GM12874 (cell line): ENCODE data around the gene RCSD1.

Experiments used
- CTCF ChIP-seq: IDR thresholded peaks from 2 replicates; pipeline ENCODE4 v1.5.1; 2011; ENCODE audit warnings: low read depth, mild to moderate bottlenecking, control low read depth, low read length, moderate library complexity; ENCODE audit not compliant: insufficient read depth

Gene RCSD1

DNA sequence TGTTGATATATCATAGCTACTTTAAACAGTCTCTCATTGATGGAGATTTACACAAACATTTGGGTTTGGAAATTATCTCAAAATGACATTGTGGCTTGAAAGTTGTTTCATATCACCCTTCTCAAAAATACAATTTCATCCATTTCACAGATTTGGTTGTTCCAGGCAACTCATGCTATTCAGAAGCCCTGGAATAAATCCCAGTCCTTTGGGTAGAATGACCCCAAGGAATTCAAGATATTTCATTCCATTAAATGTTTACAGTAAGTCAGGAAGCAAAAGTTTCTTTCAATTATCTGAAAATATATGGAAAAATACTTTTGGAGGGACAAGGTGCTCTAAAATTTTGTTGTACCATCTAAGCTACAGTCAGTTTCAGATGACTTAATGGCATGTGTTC lies 118.9 kb downstream of the RCSD1 start:
- no peak for TF ChIP-seq CTCF

GRCh38 chr1:167749741-167750140 lies 119.7 kb downstream of the RCSD1 start:
- TF ChIP-seq CTCF = no peak

- no peak for TF ChIP-seq CTCF
Measured at GRCh38 chr1:167750641-167751040, 120.6 kb downstream of the RCSD1 start.

DNA sequence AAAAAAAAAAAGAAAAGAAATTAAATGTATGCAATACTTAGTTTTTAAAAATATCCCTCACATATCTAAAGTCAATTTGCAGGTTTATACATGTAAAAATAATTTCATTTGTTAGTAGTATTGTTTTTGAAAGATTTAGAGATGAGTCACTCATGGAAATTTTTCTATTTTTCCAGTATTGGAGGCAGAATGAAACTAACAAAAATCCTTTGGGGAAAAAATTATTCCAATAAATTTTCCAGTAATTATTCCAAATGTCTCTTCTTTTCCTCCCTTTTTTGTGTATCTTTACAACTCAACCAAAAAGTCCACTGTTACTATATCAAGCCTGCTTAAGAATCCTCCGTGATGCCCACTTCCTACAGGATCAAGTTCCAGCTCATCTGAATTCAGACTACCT lies 121.6 kb downstream of the RCSD1 start:
- TF ChIP-seq CTCF = no peak

DNA sequence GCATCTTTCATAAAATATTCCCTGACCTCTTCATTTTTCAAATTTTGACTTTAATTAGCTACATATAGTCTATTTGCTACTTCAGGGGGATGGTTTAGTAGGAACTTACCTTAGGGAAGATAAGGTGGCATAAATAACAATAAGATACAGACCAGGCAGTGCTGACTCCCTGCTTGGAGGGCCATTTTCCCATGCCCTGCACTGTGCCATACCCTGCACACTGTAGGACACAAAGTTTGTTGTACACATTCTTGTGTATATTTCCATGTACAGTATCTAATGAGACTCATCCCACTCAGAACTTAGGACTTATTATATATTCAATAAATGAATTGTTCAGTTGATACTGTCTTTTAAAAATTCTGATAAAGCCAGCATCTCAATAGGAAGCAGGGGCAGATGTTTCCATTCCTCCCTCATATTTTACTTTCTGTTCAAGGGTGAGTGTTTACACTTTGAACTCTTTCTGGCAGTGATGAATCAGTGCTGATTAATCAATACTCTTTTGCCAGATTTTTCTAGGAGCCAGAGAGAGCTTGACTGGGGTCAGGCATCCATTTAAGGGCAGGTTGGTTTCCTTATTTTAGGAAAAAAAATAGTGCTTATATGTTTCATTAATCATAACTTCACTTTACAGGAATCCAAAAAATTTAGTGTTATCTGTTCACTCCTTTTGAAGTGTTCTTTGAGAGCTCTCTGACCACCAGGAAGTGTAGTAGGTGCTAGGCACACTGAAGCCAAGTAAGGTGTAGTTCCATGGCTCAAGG lies 122.4 kb downstream of the RCSD1 start:
- TF ChIP-seq CTCF = no peak

- TF ChIP-seq CTCF = no peak
Measured at GRCh38 chr1:167755654-167756053, 125.6 kb downstream of the RCSD1 start.
